NCI-H345 treated with DMSO at 0.1 percent for 48 hours (cell line): ENCODE measurements around the gene MSRB1.
"Not testable (repeated sequence)": the region's sequence is repeated elsewhere in the genome, so short reads cannot be mapped to it uniquely, and the experiment has no call there.

Experiments used
- DNase-seq: peaks from one replicate; lab custom pipeline; 2025; ENCODE audit not compliant: unreplicated experiment; lab: John Stamatoyannopoulos, UW

The MSRB1 gene

GRCh38 chr16:1941162-1942046 is 1.6 kb downstream of the MSRB1 start:
- DNase-seq, result no peak

- DNase-seq, result no peak
Measured at GRCh38 chr16:1940273-1941161, 2.5 kb downstream of the MSRB1 start.

GRCh38 chr16:1939833-1940232 is 3.2 kb downstream of the MSRB1 start:
- not testable (repeated sequence) for DNase-seq

GRCh38 chr16:1938910-1939309 is 4.1 kb downstream of the MSRB1 start:
- no peak for DNase-seq

- DNase-seq, result no peak
Measured at GRCh38 chr16:1938316-1938715, 4.7 kb downstream of the MSRB1 start.

- no peak for DNase-seq
Measured at GRCh38 chr16:1936945-1937479, 6.0 kb downstream of the MSRB1 start.

DNA sequence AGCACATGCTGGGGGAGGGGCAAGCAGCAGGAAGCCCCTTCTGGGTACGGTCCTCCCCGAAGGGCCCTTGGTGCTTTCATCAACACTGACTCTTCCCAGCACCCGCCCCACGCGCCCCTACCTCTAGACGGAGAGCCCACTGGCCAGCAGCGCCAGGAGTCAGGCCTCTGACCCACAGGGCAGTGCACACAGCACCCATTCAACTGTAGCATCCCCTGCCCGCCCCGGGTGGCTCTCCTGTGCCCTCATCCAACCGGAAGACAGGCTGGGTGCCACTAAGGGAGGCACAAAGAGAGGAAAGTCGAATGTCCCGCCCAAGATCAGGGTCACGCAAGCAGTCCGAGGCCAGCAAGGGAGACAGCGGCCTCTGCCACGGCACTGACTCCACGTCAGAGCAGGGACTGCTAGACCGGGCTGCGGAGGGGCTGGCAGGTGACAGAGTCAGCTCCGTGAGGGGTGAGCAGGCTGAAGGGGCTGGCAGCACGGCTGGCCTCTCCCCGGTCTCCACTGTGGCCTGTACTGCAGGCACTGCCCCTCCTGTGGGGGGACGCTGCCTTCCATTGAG is 9.8 kb downstream of the MSRB1 start:
- DNase-seq, result no peak

GRCh38 chr16:1932050-1933028 is 10.7 kb downstream of the MSRB1 start:
- DNase-seq, result no peak

GRCh38 chr16:1930338-1930720 is 12.7 kb downstream of the MSRB1 start:
- no peak for DNase-seq

GRCh38 chr16:1929578-1930337 is 13.2 kb downstream of the MSRB1 start:
- peak; percentile 65 for DNase-seq

GRCh38 chr16:1929105-1929504 is 13.9 kb downstream of the MSRB1 start:
- no peak for DNase-seq

DNA sequence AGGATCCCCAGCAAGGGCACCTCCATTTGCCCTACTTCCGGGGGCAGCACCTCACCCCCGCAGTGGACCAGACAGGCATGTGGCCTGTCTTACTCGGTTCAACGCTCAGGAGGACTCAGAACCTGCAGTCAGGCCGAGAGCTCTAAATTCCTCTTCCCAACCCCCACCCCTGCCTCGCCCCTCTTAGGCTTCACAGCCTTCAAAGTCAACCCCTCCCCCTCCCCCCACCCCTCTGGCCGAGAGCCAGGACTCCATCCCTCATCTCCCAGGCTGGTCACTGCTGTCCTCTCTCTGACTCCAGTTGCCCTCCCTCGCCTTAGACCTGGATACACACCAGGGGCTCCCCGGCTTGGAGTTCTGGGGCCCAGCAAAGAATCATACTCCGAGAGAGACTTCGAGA is 16.7 kb downstream of the MSRB1 start:
- DNase-seq, result no peak

DNA sequence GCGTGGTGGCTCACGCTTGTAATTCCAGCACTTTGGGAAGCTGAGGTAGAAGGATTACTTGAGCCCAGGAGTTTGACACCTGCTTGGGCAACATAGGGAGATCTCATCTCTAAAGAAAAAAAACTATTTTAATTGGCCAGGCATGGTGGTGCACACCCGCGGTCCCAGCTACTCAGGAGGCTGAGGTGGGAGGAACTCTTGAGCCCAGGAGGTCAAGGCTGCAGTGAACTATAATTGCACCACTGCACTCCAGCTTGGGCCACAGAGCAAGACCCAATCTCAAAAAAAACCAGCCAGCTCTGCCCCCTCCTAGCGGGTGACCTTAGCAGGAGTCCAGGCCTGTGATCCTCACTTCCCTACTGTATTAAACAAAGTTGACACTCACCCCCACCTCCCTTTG is 18.9 kb downstream of the MSRB1 start:
- DNase-seq, result no peak

- no peak for DNase-seq
Measured at GRCh38 chr16:1923299-1924034, 19.5 kb downstream of the MSRB1 start.

DNA sequence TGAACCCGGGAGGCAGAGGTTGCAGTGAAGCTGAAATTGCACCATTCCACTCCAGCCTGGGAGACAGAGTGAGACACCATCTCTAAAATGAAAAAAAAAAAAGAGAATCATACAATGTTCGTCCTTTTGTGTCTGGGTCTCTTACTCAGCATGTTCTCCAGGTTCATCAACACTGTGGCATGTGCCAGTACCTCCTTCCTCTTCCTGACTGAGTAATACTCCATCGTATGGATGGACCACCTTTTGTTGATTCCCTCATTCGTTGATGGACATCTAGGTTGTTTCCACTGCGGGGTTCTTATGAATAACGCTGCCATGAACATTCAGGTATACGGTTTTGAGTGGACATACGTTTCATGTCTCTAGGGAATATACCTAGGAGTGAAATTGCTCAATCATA is 20.6 kb downstream of the MSRB1 start:
- no peak for DNase-seq

GRCh38 chr16:1920727-1921171 is 22.2 kb downstream of the MSRB1 start:
- no peak for DNase-seq

DNA sequence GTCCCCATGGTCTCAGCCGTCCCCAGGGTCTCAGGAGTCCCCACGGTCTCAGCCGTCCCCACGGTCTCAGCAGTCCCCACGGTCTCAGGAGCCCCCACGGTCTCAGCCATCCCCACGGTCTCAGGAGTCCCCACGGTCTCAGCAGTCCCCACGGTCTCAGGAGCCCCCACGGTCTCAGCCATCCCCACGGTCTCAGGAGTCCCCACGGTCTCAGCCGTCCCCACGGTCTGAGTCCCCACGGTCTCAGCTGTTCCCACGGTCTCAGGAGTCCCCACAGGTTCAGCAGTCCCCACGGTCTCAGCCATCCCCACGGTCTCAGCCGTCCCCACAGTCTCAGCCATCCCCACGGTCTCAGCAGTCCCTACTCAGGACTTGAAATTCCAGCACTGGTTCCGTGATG is 22.9 kb downstream of the MSRB1 start:
- DNase-seq, result not testable (repeated sequence)

GRCh38 chr16:1919327-1919998 is 23.5 kb downstream of the MSRB1 start:
- DNase-seq, result no peak
